ENCODE measurements around the gene TBCK.

DNA sequence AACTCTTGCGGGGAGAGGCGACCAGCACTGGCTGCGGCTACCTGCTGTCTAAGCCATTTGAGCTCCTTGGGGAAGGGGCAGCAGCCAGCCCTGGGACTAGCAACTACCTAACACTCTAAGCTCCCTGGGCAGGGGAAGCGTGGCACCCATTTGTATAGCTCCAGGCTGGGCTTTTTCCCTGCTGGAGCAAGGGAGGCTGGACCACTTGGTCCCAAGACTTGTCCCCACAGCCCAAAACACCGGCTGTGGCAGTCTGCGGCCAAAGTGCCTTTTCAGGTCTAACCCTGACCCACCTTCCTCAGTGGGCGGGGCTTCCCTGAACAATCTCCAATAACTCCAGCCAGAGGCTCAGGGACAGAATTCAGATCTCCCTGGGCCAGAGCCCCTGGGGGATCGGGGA is 232.9 kb downstream of the TBCK start:
- no peak for TF ChIP-seq CTCF (conservative IDR thresholded peaks at IDR 0.05 in 1 of 2, IDR thresholded peaks at IDR 0.05 in 1 of 2; ENCODE audit: extremely low read depth in 1 of 2, insufficient read depth in 1 of 2, low read depth in 1 of 2, low read length in 2 of 2)
- no peak for TF ChIP-seq EZH2 (IDR thresholded peaks at IDR 0.05; ENCODE audit: borderline replicate concordance, low read length)

Measured in mammary epithelial cell (primary cell).